Testis (tissue), 3 donors: ENCODE data around the gene RASGRF1. TPM values are rescaled to one million over a fixed set of nuclear protein-coding genes. Genes with fewer than 3 reads are reported as not detected.

Experiments
- DNase-seq: peaks from one replicate; pipeline ENCODE4 v3.0.0-alpha.2; 2019
- H3K27ac ChIP-seq, 2 donors: fragments of 200-600 bp; sonication (generic); one replicate each; pipeline ENCODE4 v1.5.1; 2019
- H3K27me3 ChIP-seq: fragments of 200-600 bp; sonication (generic); one replicate; pipeline ENCODE4 v1.5.1; 2019
- H3K36me3 ChIP-seq: fragments of 200-600 bp; sonication (generic); one replicate; pipeline ENCODE4 v1.5.1; 2017; ENCODE audit warnings: low read depth; ENCODE audit errors: missing control alignments
- H3K4me1 ChIP-seq: fragments of 200-600 bp; sonication (generic); one replicate; pipeline ENCODE4 v1.5.1; 2019
- H3K4me3 ChIP-seq, 2 donors: fragments of 200-600 bp; sonication (generic); one replicate each; pipeline ENCODE4 v1.5.1; 2017 to 2019
- H3K9me3 ChIP-seq: fragments of 200-600 bp; sonication (generic); one replicate; pipeline ENCODE4 v1.5.1; 2017
- POLR2A ChIP-seq: fragments of 450-650 bp; IDR thresholded peaks from one replicate; pipeline ENCODE4 v1.6.1; 2017; ENCODE audit warnings: antibody characterized with exemption, mild to moderate bottlenecking, moderate library complexity
- WGBS, 2 donors: methylation state at CpG; one replicate each; pipeline ENCODE4 v1.1.5; 2018; 5-methylcytosine and 5-hydroxymethylcytosine counted together
- intact Hi-C: fragments of 100-400 bp; cut with DNase I; formaldehyde crosslinking; loops from one replicate; pipeline ENCODE4 v1.15.1; 2023; ENCODE audit warnings: low total_unique reads
- polyA plus RNA-seq: library from polyadenylated mRNA; stranded (reverse); fragments of 350-450 nt; fragmentation: Illumina TruSeq; extraction: RNeasy Lipid Tissue Mini Kit (QIAGEN cat#74804); gene quantifications from one replicate; pipeline ENCODE4 v1.2.3, GENCODE V29; 2014; ENCODE audit warnings: low read depth, low replicate concordance; ENCODE audit not compliant: insufficient read depth
- total RNA-seq, 2 donors: library from RNA; depleted of rRNA; stranded (reverse); fragments of >200 nt; gene quantifications; one replicate each; pipeline ENCODE4 v1.2.3, GENCODE V29; 2016
- TF ChIP-seq, protein P1 (sequence below), 3 experiments: fragments of 450-650 bp in 2 of 3; fragments of 200-600 bp in 1 of 3; sonication (generic) in 1 of 3; IDR thresholded peaks; one replicate each; pipeline ENCODE4 v1.5.1; 2016 to 2019; ENCODE audit warnings: antibody characterized with exemption in 3 of 3, mild to moderate bottlenecking in 2 of 3, moderate library complexity in 1 of 3

Gene RASGRF1
- total and polyA plus RNA-seq, 3 donors from 2014 or later = 2.6 to 3.3 (median 3.1) TPM

DNA sequence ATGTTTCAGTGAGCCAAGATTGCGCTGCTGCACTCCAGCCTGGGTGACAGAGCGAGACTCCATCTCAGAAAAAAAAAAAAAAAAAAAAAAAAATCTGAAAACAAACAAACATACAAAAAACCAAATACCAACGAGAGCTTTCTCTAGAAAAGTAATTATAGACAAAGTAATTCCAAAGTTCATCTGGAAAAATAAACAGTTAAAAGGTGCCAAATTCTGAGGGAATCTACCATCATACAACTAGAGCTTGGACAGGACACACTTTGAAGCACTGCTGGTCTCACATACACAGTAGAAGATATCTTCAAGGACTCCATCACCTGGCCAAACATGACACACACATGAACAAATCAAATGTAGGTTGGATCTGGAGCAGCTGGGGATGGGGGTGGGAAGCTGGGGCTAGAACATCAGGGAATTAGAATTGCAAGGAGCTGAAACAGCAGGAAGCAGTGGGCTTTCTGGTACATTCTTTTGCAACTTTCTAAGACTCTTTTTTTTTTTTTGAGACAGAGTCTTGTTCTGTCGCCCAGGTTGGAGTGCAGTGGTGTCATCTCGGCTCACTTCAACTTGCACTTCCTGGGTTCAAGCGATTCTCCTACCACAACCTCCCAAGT lies 104.6 kb downstream of the RASGRF1 start:
- no peaks in the 10 kb centered on the region for H3K9me3 ChIP-seq
- no peak for DNase-seq
- no peaks in the 10 kb centered on the region for H3K36me3 ChIP-seq
- TF ChIP-seq POLR2A = no peak
- TF ChIP-seq, protein P1, sequence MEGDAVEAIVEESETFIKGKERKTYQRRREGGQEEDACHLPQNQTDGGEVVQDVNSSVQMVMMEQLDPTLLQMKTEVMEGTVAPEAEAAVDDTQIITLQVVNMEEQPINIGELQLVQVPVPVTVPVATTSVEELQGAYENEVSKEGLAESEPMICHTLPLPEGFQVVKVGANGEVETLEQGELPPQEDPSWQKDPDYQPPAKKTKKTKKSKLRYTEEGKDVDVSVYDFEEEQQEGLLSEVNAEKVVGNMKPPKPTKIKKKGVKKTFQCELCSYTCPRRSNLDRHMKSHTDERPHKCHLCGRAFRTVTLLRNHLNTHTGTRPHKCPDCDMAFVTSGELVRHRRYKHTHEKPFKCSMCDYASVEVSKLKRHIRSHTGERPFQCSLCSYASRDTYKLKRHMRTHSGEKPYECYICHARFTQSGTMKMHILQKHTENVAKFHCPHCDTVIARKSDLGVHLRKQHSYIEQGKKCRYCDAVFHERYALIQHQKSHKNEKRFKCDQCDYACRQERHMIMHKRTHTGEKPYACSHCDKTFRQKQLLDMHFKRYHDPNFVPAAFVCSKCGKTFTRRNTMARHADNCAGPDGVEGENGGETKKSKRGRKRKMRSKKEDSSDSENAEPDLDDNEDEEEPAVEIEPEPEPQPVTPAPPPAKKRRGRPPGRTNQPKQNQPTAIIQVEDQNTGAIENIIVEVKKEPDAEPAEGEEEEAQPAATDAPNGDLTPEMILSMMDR (IDR thresholded peaks at IDR 0.05) = no peak
- intact Hi-C loops = no loop called here
- H3K27ac ChIP-seq = no peak overlapping the region
- WGBS, 2 donors = 70 to 82% methylated on average over 6 of the region's 6 CpGs
- no peak overlapping the region for H3K4me3 ChIP-seq
- H3K27me3 ChIP-seq = no peaks in the 10 kb centered on the region
- peaks cover 3% of the 10 kb centered on the region for H3K4me1 ChIP-seq

DNA sequence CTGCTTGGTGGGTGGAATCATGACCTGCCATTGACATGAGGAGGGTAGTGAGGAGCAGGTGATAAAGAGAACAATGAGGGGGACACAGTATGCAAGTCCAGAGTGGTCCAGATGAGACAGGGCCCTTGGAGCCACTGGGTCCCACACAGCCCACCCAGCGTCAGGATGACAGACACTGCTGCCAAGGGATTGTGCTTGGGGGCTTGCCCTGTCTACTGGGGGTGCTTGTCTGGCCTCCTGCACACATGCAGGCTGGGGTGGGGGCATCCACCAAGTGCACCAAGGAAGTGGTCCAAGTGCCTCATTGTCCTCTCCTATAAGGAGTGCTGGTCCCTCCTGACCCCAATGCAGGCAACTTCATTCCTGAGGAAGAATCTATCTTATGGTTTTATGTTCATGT lies 106.5 kb downstream of the RASGRF1 start:
- H3K4me3 ChIP-seq = no peak overlapping the region
- no peaks in the 10 kb centered on the region for H3K9me3 ChIP-seq
- H3K36me3 ChIP-seq = no peaks in the 10 kb centered on the region
- intact Hi-C loops = no loop called here
- H3K27ac ChIP-seq = no peak overlapping the region
- H3K4me1 ChIP-seq = peaks cover 6% of the 10 kb centered on the region
- 91 to 93% methylated on average over 1 of the region's 1 CpG for WGBS, 2 donors
- TF ChIP-seq, protein P1 (IDR thresholded peaks at IDR 0.05) = no peak
- no peak for TF ChIP-seq POLR2A
- H3K27me3 ChIP-seq = no peaks in the 10 kb centered on the region
- DNase-seq = no peak

DNA sequence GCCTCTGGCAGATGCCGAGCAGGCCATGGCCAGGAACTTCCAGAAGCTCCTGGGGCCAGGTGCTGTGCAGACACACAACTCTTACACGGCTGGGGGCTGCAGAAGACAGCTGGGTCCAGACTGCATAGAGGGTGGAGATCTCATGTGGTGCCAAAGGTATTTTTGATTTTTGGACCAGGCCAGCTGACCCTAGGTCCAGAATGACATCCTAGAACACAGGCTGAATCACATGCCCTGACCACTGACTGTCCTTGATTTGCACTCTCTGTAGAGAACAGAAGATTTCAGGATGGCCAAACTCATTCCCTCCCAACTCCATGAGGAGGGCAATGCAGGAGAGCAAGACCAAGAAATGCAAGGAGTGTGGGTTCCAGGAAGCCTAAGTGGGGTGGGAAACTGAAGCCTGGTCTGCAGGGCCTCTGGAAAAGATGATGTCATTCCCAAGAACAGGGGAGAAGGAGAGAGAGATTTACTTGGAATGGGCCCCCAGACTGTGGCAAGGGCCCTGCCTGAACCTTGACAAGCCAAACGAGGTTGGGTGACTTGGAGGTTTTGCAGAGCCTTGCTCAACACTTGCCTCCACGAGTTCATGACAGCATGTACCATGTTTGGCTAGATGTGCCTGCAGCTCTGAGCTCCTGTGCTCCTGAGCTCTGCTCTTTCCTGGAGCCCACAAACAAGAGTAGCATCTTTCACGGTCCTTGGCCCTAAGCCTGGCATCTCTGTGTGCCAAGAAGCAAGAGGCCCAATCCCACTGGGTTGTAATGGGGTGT lies 107.2 kb downstream of the RASGRF1 start:
- no peak for DNase-seq
- Histone ChIP-seq H3K27ac (no peak overlapping the region), H3K4me3 (no peak overlapping the region), H3K36me3 (no peaks in the 10 kb centered on the region), H3K27me3 (no peaks in the 10 kb centered on the region), H3K4me1 (peaks cover 9% of the 10 kb centered on the region), H3K9me3 (no peaks in the 10 kb centered on the region)
- 68 to 77% methylated on average over 5 of the region's 5 CpGs for WGBS, 2 donors
- intact Hi-C loops = no loop called here
- TF ChIP-seq POLR2A = no peak
- TF ChIP-seq, protein P1 (IDR thresholded peaks at IDR 0.05) = no peak

DNA sequence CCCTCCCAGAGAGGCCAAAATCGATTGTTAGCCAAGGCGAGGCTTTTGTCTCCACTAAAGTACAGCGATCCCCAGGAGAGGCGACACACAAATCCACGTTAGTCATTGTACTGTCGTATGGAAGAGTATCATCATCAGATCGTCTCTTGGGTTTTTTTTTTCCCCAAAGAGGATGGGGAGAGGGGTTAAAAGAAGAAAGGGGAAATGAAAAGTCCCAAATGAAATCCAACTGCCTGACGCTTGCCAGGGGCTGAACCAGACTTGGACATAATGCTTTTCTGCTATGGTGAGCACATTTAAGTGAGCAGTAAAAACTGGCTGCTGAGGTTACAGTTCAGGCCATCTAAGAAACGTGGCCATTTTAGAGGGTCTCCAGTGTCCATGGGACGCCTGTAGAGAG lies 107.8 kb downstream of the RASGRF1 start:
- H3K27me3 ChIP-seq = no peaks in the 10 kb centered on the region
- no peaks in the 10 kb centered on the region for H3K36me3 ChIP-seq
- H3K4me1 ChIP-seq = peaks cover 9% of the 10 kb centered on the region
- WGBS, 2 donors = 64 to 74% methylated on average over 10 of the region's 10 CpGs
- H3K9me3 ChIP-seq = no peaks in the 10 kb centered on the region
- no peak overlapping the region for H3K4me3 ChIP-seq
- TF ChIP-seq, protein P1 (IDR thresholded peaks at IDR 0.05) = no peak
- no peak for TF ChIP-seq POLR2A
- intact Hi-C loops = no loop called here
- H3K27ac ChIP-seq = no peak overlapping the region
- no peak for DNase-seq
